Omental fat pad (tissue), 4 donors: ENCODE results near the gene ZNF155. TPM values are rescaled to one million over a fixed set of nuclear protein-coding genes. Genes with fewer than 3 reads are reported as not detected.

Source experiments
- ATAC-seq: fragments of 150-250 bp; one replicate; pipeline ENCODE4 v1.9.1; 2016; ENCODE audit warnings: mild to moderate bottlenecking, moderate library complexity; ENCODE audit not compliant: low FRiP score
- DNase-seq: peaks from one replicate; pipeline ENCODE4 v3.0.0-alpha.2; 2019; ENCODE audit warnings: low spot score
- CTCF ChIP-seq, 3 donors: fragments of 450-650 bp; IDR thresholded peaks; one replicate each; pipeline ENCODE4 v1.5.1; 2016 to 2017; ENCODE audit warnings: antibody characterized with exemption in 3 of 3, mild to moderate bottlenecking in 3 of 3, moderate library complexity in 2 of 3
- total RNA-seq, 4 donors: library from RNA; depleted of rRNA; stranded (reverse); fragments of >200 nt; gene quantifications; one replicate each; pipeline ENCODE4 v1.1.0, GENCODE V29; 2016

ZNF155 gene
- total RNA-seq, 4 donors from 2014 or later, result 5.0 to 8.2 (median 6.9) TPM

DNA sequence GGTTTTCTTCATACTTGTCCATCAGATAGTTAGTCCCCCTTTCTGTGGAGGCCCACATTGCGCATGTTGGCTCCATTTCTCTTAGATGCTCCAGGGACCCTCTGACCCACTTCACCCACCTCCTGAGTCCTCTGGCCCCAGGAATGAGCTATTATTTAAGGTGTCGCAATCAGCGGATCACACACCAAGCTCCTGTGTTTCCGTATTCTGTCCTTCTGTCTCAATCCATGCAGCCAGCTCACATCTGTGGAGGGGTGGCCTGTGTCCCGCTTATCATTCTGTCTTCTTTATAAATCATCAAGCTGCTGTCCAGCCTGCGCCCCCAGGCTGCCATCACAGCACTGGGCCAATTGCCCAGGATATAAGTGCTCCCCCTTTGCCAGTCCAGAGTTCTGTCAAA, 23.5 kb downstream of the ZNF155 start:
- DNase-seq (no peak), ATAC-seq (no peak)
- TF ChIP-seq CTCF (IDR thresholded peaks at IDR 0.05), result no peak

GRCh38 chr19:44010468-44010867, 26.5 kb downstream of the ZNF155 start:
- DNase-seq (no peak), ATAC-seq (no peak)
- no peak for TF ChIP-seq CTCF (IDR thresholded peaks at IDR 0.05)

DNA sequence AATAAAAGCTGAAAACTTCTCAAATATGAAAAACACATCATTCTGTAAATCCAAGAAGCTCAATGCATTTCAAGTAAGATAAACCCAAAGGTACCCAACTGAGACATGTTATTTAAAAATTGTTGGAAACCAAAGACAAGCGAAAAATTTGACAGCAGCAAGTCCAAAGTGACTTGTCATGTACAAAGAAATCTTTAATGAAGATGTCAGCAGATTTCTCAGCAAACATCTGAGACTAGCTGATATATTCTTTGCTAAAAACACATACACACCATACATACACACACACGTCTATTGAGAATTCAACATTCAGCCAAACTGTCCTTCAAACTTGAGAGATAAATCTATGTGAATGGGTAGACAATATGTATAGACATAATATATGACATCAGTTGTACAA, 35.5 kb downstream of the ZNF155 start:
- ATAC-seq (no peak), DNase-seq (no peak)
- TF ChIP-seq CTCF (IDR thresholded peaks at IDR 0.05), result no peak

- no peak for TF ChIP-seq CTCF (IDR thresholded peaks at IDR 0.05)
- DNase-seq (no peak), ATAC-seq (no peak)
These were observed 37.2 kb downstream of the ZNF155 start for GRCh38 chr19:44021221-44021620.

- ATAC-seq, result no peak
- DNase-seq, result no peak
- TF ChIP-seq CTCF (IDR thresholded peaks at IDR 0.05), result no peak
These were observed 40.9 kb downstream of the ZNF155 start for GRCh38 chr19:44024900-44025216.

GRCh38 chr19:44025217-44025936, 41.4 kb downstream of the ZNF155 start, which contains the start of gene ZNF222:
Gene ZNF222 (plus strand): TSS chr19:44025379. CDS start chr19:44025437, 58 bp downstream.
- no peak for TF ChIP-seq CTCF (IDR thresholded peaks at IDR 0.05)
- DNase-seq (peak; percentile 65), ATAC-seq (peak; percentile 87)

DNA sequence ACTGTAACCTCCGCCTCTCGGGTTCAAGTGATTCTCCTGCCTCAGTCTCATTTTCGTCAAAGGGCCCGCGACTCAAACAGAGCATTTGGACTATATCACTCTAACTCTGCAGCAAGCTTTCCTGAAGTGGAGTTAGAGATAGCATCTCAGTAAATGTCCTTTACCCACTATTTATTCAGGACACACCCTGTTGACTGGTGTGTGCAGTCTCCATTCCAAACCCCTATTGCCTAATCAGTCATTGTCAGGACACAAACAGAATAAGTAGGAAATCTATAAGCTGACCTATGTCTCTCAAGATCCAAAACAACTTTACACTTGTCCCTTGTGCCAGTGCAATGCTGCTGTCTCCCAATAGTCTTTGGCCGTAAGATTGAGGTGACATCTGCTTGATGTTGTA, 42.6 kb downstream of the ZNF155 start:
- ATAC-seq (no peak), DNase-seq (no peak)
- TF ChIP-seq CTCF (IDR thresholded peaks at IDR 0.05), result no peak
